Adrenal gland (tissue), 5 donors: ENCODE data around the gene TTC39B.

Experiments
- POLR2A ChIP-seq, 2 donors: fragments of 450-650 bp; IDR thresholded peaks; one replicate each; pipeline ENCODE4 v1.6.1; 2017; ENCODE audit warnings: antibody characterized with exemption in 2 of 2, mild to moderate bottlenecking in 2 of 2, moderate library complexity in 1 of 2
- TF ChIP-seq, protein P1 (sequence below), 6 experiments: fragments of 450-650 bp in 4 of 6; fragments of 200-600 bp in 2 of 6; sonication (generic) in 1 of 6; IDR thresholded peaks; 1 replicate in 5 of 6; 2 replicates in 1 of 6; pipeline versions ENCODE4 v1.5.1 to v1.8.0; 2016 to 2021; ENCODE audit warnings: antibody characterized with exemption in 6 of 6, mild to moderate bottlenecking in 2 of 6, moderate library complexity in 1 of 6
- donor health status: DM: no; HTN: no; CAD: no.

DNA sequence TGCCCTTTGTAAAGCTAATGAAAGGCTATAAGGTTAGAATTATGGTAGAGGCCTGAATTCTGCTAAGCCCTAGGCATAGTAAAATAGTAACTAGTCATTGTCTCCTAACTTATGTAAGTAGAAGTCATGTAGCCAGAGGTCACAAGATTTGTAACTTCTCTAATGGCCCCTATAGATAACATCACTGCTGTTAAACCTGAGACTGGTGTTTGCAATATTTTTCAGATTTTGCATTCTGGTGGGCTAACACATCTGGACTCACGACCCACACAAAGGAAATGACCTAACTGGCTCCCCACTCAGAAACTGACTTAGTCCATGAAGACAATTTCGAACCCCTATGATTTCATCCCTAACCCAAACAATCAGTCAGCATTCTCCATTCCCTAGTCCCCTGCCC is 37.2 kb upstream of the TTC39B start:
- TF ChIP-seq, protein P1, sequence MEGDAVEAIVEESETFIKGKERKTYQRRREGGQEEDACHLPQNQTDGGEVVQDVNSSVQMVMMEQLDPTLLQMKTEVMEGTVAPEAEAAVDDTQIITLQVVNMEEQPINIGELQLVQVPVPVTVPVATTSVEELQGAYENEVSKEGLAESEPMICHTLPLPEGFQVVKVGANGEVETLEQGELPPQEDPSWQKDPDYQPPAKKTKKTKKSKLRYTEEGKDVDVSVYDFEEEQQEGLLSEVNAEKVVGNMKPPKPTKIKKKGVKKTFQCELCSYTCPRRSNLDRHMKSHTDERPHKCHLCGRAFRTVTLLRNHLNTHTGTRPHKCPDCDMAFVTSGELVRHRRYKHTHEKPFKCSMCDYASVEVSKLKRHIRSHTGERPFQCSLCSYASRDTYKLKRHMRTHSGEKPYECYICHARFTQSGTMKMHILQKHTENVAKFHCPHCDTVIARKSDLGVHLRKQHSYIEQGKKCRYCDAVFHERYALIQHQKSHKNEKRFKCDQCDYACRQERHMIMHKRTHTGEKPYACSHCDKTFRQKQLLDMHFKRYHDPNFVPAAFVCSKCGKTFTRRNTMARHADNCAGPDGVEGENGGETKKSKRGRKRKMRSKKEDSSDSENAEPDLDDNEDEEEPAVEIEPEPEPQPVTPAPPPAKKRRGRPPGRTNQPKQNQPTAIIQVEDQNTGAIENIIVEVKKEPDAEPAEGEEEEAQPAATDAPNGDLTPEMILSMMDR (IDR thresholded peaks at IDR 0.05) = no peak
- TF ChIP-seq POLR2A (IDR thresholded peaks at IDR 0.05) = no peak
